HTR-8/SVneo (cell line): ENCODE results near the gene PEX16.

ENCODE experiments used
- DNase-seq: peaks from one replicate; pipeline ENCODE4 v3.0.0; 2011; ENCODE audit warnings: low spot score, mixed read lengths; ENCODE audit not compliant: insufficient read length
- FAIRE-seq: peaks from 2 replicates; lab custom pipeline; 2011; peaks lifted over from hg19 to GRCh38; lab: Jason Lieb, UNC

The PEX16 gene

GRCh38 chr11:45917623-45918330 lies at the start of gene PEX16:
Gene PEX16 (minus strand): TSS chr11:45917877. CDS start chr11:45917811, 66 bp downstream.
- DNase-seq, result peak; percentile 98
- peak; percentile 58 for FAIRE-seq

DNA sequence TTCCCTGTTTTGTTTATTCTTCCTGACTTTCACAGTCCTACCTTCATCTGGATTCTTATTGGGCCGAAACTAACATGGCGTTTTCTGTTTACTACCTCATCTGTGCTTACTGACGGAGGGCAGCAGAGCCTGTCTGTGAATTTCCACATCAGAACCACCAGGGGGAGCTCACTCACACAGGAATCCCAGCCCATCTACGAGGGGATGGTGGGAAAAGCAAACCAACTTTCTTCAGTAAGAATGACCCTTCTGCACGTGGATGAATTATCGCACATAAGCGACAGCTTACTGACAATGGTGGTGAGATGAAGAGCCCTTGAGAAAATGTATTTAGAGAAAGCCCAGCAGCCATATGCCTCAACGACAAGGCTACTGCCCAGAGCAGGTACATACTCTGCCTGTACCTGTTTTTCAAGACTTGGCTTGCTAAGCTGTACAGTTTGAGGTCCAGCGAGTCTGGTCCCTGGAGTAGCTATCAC lies 47.3 kb upstream of the PEX16 start:
- peak; percentile 87 for DNase-seq
- peak; percentile 66 for FAIRE-seq

DNA sequence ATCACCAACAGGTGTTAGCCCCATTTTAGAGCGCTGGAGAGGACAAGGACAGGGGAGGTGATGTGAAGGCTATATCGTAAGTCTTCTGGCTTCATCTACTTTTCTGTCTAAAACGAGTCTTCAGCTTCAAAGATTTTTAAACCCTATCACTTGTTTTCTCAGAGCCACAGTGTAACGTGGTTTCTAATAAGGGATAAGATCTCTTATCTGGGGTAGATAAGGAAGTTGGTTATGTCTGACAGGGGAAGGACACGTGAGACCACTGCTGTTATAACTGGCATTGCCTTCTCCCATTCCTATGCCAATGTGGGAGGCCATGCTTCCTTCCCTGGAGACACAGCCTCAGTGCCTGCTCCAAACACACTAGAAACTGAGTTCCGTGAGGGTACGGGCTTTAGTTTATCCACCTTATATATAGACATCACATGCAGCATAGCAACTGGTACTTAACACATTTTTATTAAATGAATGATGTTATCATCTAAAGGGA lies 44.1 kb upstream of the PEX16 start:
- DNase-seq, result no peak
- FAIRE-seq, result no peak

GRCh38 chr11:45960387-45961095 lies 42.9 kb upstream of the PEX16 start:
- no peak for FAIRE-seq
- DNase-seq, result no peak

- no peak for FAIRE-seq
These were observed 42.2 kb upstream of the PEX16 start for GRCh38 chr11:45959851-45960250.

GRCh38 chr11:45949992-45950407 lies 32.3 kb upstream of the PEX16 start:
- no peak for DNase-seq
- no peak for FAIRE-seq

More at GRCh38 chr11:45959851-45960250, 42.2 kb upstream of the PEX16 start:
- no peak for DNase-seq

DNA sequence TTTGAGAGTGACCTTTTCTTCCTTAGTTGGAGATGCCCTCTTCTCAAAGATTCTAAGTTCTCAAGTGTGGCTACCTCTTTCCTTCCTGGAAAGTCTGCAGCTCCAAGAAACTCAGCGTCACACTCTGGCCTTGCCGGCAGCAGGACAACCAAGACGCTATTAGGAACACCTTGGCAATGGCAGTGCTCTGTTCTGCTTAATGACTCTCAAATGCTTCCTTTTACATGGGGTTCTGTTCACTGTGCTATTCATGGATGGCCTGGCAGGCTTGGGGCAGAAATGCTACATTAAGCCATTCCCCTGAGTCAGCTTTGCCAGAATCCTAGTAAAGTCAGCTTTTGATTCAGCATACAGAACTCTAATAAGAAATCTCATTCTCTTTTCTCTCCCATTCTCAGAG lies 30.7 kb upstream of the PEX16 start:
- FAIRE-seq, result no peak
- DNase-seq, result no peak

- DNase-seq (no peak), FAIRE-seq (no peak)
These were observed 30.2 kb upstream of the PEX16 start for GRCh38 chr11:45947885-45948284.

GRCh38 chr11:45945397-45945999 lies 27.8 kb upstream of the PEX16 start:
- no peak for FAIRE-seq
- no peak for DNase-seq

DNA sequence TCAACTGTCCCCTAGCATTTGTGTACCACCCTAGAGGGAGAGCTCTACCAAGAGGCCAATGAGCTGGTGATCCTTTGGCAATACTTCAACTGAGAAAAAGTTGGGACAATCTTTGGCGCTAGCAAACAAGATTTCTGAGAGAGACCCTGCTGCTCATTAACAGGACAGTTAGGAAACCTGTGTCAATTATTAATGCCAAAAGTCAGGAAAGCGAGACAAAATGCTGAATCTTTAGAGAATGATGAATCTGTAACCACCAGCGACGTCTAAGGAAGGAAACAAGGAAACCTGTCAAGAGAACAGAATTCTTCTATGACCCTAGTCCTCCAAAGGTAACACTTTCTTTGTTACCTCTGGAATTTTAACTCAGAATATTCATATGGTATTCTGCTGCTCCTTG lies 24.7 kb upstream of the PEX16 start:
- no peak for DNase-seq
- no peak for FAIRE-seq

DNA sequence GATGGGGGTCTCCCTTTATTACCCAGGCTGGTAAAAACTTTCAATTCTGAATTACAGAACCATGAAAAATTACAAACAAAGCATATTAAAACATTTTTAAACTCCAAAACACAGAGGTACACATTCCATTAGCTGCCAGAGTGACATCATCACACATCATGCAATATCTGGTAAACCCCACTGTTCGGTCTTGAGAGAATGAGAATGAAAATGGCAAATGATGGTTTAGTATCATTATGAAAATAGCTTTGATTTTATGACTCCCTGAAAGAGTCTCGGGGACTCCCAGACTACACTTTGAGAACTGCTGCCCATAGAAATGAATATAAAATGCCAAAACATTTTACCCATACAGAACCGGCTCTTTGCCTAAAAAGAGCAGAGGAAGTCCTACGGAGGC lies 23.6 kb upstream of the PEX16 start:
- DNase-seq (no peak), FAIRE-seq (no peak)

DNA sequence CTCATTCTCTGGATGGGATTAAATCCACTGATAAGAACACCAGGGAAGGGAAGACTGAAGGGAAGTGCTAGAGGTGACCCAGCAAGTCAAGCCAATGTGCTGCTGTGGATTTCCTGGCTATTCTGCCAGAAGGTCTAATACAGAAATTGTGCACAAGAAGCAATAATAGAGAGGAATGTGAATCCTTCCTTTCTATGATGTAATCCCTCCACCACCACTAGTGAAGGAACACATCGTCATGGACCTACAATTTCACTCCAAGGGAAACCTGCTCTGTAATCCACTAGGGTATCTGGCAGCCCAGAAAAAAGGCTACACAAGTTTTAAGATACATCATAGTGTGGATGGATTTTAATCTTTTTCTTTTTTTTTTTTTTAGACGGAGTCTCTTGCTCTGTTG lies 22.2 kb upstream of the PEX16 start:
- DNase-seq, result no peak
- no peak for FAIRE-seq

DNA sequence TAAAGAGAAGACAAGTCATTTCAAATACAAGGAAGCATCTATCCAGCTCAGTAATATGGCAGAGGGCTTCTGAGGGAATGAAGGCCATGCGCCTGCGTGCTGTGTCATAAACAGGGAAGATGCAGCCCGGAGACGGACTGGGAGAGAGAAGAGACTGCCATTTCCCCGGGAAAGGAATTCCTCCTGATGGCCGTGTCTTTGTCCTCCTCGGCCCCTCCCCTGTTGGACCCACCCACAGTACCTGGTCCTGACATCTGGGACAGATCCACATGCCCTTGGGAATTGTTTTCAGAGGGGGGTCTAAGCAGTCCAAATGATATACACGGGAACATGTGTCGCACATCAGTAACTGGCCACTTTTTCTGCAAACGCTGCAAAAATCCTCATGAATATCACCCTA lies 20.2 kb upstream of the PEX16 start:
- FAIRE-seq, result no peak
- no peak for DNase-seq

- FAIRE-seq (no peak), DNase-seq (no peak)
These were observed 18.9 kb upstream of the PEX16 start for GRCh38 chr11:45936511-45937054.

- FAIRE-seq, result no peak
- DNase-seq, result no peak
These were observed 17.8 kb upstream of the PEX16 start for GRCh38 chr11:45935349-45936064.

DNA sequence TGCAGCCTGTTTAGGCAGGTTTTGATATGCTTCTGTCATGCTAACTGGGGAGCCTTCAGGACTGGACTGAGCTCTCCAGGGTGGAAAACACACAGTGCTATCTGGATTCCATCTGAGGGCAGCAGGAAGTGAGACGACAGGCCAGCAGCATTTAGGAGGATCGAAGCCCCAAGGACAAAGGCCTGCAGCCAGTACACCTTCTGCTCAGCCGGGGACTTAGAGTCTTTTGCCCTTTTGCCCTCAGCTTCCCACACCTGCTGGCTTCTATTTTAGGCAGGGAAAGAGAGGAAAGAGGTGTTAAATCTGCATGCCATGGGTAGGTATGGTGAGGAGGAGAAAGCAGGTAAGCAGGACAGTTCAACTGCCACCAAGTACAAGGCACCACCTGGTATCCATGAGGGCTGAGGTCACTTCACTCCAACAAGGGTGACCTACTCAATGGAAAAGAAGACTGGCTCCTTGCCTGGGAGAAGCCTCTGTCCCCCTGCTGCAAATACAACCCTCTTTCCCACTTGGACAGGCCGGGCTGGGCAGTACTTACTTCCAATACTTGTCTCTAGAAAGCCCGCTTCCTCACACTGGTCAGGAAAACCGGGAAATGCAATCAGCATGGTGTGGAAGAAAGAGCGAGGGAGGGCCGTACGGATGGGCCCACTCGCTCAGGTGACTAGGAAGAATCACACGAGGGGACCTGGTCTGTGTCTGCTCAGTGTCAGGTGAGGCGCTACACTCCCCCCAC lies 17.1 kb upstream of the PEX16 start:
- FAIRE-seq (no peak), DNase-seq (no peak)

- no peak for DNase-seq
- FAIRE-seq, result no peak
These were observed 16.3 kb upstream of the PEX16 start for GRCh38 chr11:45933846-45934579.

DNA sequence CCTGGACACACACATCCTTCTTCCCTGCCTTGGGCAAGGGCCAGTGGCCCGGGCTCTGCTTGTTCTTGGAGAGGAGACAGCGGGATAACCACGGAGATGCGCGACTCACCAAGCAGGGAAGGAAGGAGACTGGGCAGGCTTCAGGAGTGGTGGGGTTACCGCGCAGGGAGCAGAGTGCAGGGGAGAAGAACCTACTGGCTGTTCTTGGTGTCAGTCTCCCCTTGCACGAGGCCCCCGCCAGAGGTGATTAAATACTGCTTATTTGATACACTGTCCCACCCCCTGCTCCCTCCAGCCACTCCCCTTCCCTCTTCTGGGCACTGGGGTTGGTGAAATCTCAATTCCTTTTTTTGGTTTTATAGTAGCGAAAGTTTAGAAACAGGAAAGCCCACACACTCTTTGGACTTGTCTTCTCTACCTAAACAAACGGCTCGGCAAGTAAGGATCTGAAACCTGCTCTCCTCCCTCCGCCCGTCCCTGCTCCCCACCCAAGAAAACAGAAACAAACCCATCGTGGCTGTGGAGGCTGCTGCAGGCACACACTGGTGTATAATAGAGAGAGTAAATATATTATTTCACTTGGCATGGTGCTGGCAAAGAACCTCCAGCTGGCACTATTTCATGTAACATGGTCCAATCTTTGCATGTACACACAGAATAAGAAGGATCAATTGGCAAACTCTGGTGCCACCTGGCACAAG lies 15.6 kb upstream of the PEX16 start:
- DNase-seq, result no peak
- no peak for FAIRE-seq
